Transverse colon (tissue), 4 donors: ENCODE measurements around the gene ATRN. TPM values are rescaled to one million over a fixed set of nuclear protein-coding genes. Genes with fewer than 3 reads are reported as not detected.

Experiments used
- DNase-seq: peaks from one replicate; pipeline ENCODE4 v3.0.0-alpha.2; 2019
- H3K27ac ChIP-seq, 4 donors: fragments of 200-600 bp; sonication (generic); 2 replicates each; pipeline ENCODE4 v1.5.1; 2016 to 2018; ENCODE audit warnings: inconsistent platforms in 4 of 4
- H3K27me3 ChIP-seq: fragments of 200-600 bp; sonication (generic); 2 replicates; pipeline ENCODE4 v1.5.1; 2017; ENCODE audit warnings: inconsistent platforms
- H3K36me3 ChIP-seq, 4 donors: fragments of 200-600 bp; sonication (generic); 2 replicates each; pipeline ENCODE4 v1.5.1; 2017 to 2019; ENCODE audit warnings: inconsistent platforms in 4 of 4
- H3K4me1 ChIP-seq, 4 donors: fragments of 200-600 bp; sonication (generic); 2 replicates each; pipeline ENCODE4 v1.5.1; 2017 to 2020; ENCODE audit warnings: inconsistent platforms in 4 of 4
- H3K4me3 ChIP-seq, 4 donors: fragments of 200-600 bp; sonication (generic); 1 replicate in 1 of 4; 2 replicates in 3 of 4; pipeline versions ENCODE4 v1.5.1 to v1.6.1; 2017 to 2019; ENCODE audit warnings: inconsistent platforms in 4 of 4
- H3K9me3 ChIP-seq, 2 donors: fragments of 200-600 bp; sonication (generic); 2 replicates each; pipeline ENCODE4 v1.5.1; 2017 to 2019; ENCODE audit warnings: inconsistent platforms in 2 of 2
- EP300 ChIP-seq: sonication (generic); formaldehyde crosslinking; IDR thresholded peaks from one replicate; pipeline ENCODE4 v1.6.1; 2017; ENCODE audit warnings: antibody characterized with exemption, low read depth
- POLR2A ChIP-seq: fragments of 450-650 bp; IDR thresholded peaks from one replicate; pipeline ENCODE4 v1.6.1; 2016; ENCODE audit warnings: antibody characterized with exemption, mild to moderate bottlenecking, moderate library complexity
- POLR2AphosphoS5 ChIP-seq, 3 donors: sonication (generic); formaldehyde crosslinking; IDR thresholded peaks; one replicate each; pipeline ENCODE4 v1.6.1; 2016; ENCODE audit warnings: antibody characterized with exemption in 3 of 3
- WGBS, 2 donors: methylation state at CpG; one replicate each; pipeline ENCODE4 v1.1.5; 2018; ENCODE audit warnings: low coverage in 1 of 2; 5-methylcytosine and 5-hydroxymethylcytosine counted together
- in situ Hi-C, 4 donors: fragments of 200-750 bp; cut with MboI; loops; one replicate each; pipeline versions ENCODE4 v1.15.0 to v1.15.1; 2017; ENCODE audit warnings: low sequenced_read_pairs in 3 of 4, low pct_ligation_motif_present in 1 of 4, low pct_unique_long_range_greater_than_20kb in 1 of 4
- intact Hi-C: fragments of 100-400 bp; cut with DNase I; formaldehyde crosslinking; loops from one replicate; pipeline ENCODE4 v1.15.1; 2023; ENCODE audit warnings: low total_unique reads
- total RNA-seq, 4 donors: library from RNA; depleted of rRNA; stranded (reverse); fragments of >200 nt; gene quantifications; one replicate each; pipeline ENCODE4 v1.1.0, GENCODE V29; 2016
- TF ChIP-seq, protein P1 (sequence below), 5 experiments: fragments of 200-600 bp in 3 of 5; fragments of 450-650 bp in 2 of 5; sonication (generic) in 3 of 5; IDR thresholded peaks; 1 replicate in 2 of 5; 2 replicates in 3 of 5; pipeline ENCODE4 v1.5.1; 2016 to 2017; ENCODE audit warnings: antibody characterized with exemption in 5 of 5, inconsistent platforms in 3 of 5, mild to moderate bottlenecking in 2 of 5, moderate library complexity in 1 of 5

Gene ATRN
- total RNA-seq, 4 donors from 2014 or later: 6.8 to 24.7 (median 15.9) TPM

DNA sequence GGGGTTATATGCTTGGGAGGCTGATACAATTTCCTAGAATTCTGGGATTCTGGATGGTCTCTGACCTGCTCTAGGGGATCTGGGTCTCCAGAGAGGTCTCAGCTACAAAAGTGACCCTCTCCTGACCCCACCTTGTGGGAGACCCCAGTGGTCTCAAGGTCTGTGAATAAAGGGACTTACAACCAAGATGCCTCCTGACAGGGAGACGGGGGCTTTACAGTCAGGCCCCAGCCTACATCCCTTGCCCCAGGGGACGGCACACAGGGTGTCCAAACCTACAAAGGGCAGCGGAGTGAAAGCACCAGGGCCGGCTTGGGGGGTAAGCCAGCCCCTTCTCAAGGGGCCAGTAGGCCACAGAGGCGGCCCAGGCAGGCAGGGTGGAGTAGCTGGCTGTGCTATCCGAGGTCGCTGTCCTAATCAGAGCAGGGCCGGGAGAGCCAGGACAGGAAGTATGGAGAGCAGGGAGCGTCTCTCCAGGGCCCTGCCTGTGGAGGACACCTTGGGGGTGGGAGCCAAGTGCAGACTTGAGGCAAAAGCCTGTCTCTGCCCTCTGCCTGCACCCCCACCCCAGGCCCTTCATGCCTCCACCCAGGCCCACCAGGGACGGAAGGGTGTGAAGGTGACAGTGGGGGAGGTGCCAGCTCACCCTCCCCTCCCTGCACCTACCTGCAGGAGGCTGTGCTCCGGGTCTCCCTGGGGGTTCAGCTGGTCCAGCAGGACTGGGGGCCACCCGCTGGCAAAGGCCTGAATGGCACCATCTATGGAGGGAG, 188.9 kb downstream of the ATRN start:
- H3K4me1 ChIP-seq: peaks cover 0 to 6% (median 2%) of the 10 kb centered on the region in 4 donors
- peaks cover 53% of the 10 kb centered on the region for H3K27me3 ChIP-seq
- DNase-seq: no peak
- H3K36me3 ChIP-seq: no peaks in the 10 kb centered on the region
- H3K9me3 ChIP-seq: no peaks in the 10 kb centered on the region
- TF ChIP-seq POLR2AphosphoS5 (IDR thresholded peaks at IDR 0.05) (no peak), POLR2A (no peak)
- TF ChIP-seq, protein P1, sequence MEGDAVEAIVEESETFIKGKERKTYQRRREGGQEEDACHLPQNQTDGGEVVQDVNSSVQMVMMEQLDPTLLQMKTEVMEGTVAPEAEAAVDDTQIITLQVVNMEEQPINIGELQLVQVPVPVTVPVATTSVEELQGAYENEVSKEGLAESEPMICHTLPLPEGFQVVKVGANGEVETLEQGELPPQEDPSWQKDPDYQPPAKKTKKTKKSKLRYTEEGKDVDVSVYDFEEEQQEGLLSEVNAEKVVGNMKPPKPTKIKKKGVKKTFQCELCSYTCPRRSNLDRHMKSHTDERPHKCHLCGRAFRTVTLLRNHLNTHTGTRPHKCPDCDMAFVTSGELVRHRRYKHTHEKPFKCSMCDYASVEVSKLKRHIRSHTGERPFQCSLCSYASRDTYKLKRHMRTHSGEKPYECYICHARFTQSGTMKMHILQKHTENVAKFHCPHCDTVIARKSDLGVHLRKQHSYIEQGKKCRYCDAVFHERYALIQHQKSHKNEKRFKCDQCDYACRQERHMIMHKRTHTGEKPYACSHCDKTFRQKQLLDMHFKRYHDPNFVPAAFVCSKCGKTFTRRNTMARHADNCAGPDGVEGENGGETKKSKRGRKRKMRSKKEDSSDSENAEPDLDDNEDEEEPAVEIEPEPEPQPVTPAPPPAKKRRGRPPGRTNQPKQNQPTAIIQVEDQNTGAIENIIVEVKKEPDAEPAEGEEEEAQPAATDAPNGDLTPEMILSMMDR (IDR thresholded peaks at IDR 0.05): no peak
- intact Hi-C loops (no loop called here), in situ Hi-C loops (no loop called here)
- 73% methylated on average over 12 of the region's 12 CpGs; no CpG with 5 or more reads in 1 of the 2 donors for WGBS, 2 donors
- no peak overlapping the region for H3K4me3 ChIP-seq
- no peak overlapping the region for H3K27ac ChIP-seq

DNA sequence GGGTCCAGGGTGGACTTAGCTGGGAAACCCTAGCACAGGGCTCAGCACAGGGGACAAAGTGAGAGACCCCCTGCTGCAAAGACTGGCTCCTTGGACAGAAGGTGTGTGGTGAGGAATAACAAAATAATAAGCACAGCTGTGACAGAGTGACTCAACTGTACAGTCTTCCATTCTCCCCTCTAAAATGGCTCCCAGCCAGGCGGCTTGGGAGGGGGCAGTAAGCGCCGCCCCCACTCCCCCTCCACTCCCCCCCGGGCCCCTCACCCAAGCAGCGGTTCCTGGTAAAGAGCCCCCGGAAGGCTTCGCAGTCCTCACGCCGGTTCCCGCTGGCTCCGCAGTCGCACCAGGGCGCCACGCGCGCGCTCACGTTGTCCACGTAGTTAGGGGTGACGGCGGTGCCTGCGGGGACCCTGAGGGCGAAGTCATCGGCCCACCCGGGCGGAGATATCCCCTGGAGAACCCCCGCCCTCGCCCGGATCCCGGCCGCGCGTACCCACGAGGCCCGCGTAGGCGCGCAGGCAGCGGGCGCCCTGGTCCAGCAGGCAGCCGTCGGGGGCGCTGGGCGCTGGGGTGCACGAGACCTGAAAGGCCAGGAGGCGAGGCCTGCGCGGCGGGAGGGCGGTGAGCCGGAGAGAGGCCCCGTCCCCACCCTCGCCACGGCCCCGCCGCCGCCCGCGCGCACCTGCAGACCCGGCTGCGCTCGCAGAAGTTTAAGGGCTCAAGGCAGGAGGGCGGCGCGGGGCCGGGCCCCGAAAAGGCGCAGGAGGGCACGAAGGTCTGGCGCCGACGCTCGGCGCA, 189.6 kb downstream of the ATRN start:
- intact Hi-C loops (no loop called here), in situ Hi-C loops (no loop called here)
- peaks cover 0 to 6% (median 2%) of the 10 kb centered on the region in 4 donors for H3K4me1 ChIP-seq
- H3K36me3 ChIP-seq: no peaks in the 10 kb centered on the region
- 11% methylated on average over 30 of the region's 75 CpGs; no CpG with 5 or more reads in 1 of the 2 donors for WGBS, 2 donors
- peaks cover 54% of the 10 kb centered on the region for H3K27me3 ChIP-seq
- no peak for DNase-seq
- no peak overlapping the region for H3K27ac ChIP-seq
- no peaks in the 10 kb centered on the region for H3K9me3 ChIP-seq
- TF ChIP-seq, protein P1 (IDR thresholded peaks at IDR 0.05): no peak
- no peak for TF ChIP-seq EP300
- TF ChIP-seq POLR2AphosphoS5 (IDR thresholded peaks at IDR 0.05): no peak
- TF ChIP-seq POLR2A: no peak
- H3K4me3 ChIP-seq: peak overlapping the region in 1 of 4 donors; percentile 19

DNA sequence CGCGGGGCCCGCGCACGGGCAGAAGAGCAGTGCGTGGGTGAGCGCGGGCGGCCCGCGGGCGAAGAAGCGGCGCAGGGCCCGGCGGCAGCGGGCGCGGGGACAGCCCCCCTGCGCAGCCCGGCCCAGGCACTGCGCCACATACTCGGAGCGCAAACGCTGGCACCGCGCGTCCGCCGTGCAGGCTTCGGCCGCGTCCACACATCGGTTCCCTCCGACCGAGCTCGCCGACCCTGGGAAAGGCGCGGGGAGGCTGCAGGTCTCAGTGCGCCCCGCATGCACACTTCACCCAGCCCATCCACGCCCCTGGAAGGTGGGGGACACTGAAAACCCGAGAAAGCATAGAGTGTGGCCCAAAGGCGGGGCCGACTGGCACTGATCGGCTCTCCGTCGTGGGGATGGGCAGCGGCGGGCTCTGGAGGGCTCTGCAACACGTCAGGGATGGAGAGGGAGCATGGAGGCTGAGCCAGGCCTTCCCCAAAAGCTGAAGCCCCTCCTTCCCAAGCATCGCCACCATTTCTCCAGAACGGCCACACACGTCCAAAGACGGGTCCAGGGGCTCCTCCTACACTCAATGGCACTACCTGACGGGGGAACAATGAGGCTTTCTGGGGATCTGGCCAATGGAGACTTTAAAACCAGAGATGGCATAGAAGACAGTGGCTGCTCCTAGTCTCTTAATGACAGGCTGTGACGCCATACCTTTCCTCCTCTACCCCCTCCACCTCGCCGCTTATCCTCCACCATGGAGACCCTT, 190.4 kb downstream of the ATRN start:
- peaks cover 54% of the 10 kb centered on the region for H3K27me3 ChIP-seq
- intact Hi-C loops: no loop called here
- H3K4me3 ChIP-seq: peak overlapping the region in 1 of 4 donors; percentile 19
- in situ Hi-C loops: no loop called here
- H3K36me3 ChIP-seq: no peaks in the 10 kb centered on the region
- peaks cover 0 to 7% (median 4%) of the 10 kb centered on the region in 4 donors for H3K4me1 ChIP-seq
- no peak for TF ChIP-seq POLR2AphosphoS5 (IDR thresholded peaks at IDR 0.05)
- no peak for TF ChIP-seq POLR2A
- TF ChIP-seq, protein P1 (IDR thresholded peaks at IDR 0.05): no peak
- no peak for TF ChIP-seq EP300
- DNase-seq: no peak
- H3K27ac ChIP-seq: no peak overlapping the region
- H3K9me3 ChIP-seq: no peaks in the 10 kb centered on the region
- WGBS, 2 donors: 25 to 90% methylated on average over 2 to 47 of the region's 60 CpGs
